GM12875 (cell line): ENCODE data around the gene ZNF768.
"Not testable (repeated sequence)": the region's sequence is repeated elsewhere in the genome, so short reads cannot be mapped to it uniquely, and the experiment has no call there.

Experiments
- H3K4me3 ChIP-seq: one replicate; pipeline ENCODE4 v1.5.1; 2011; ENCODE audit warnings: low read depth, low read length, control low read depth
- CTCF ChIP-seq: IDR thresholded peaks from 2 replicates; pipeline ENCODE4 v1.5.1; 2011; ENCODE audit warnings: low read depth, mild to moderate bottlenecking, control low read depth, inconsistent platforms, low read length, moderate library complexity, borderline replicate concordance; ENCODE audit not compliant: insufficient read depth

The ZNF768 gene

GRCh38 chr16:30541502-30542329, 15.3 kb upstream of the ZNF768 start:
- no peak for TF ChIP-seq CTCF
- H3K4me3 ChIP-seq, result no peak overlapping the region

GRCh38 chr16:30540916-30541464, 14.6 kb upstream of the ZNF768 start:
- H3K4me3 ChIP-seq, result not testable (repeated sequence)

DNA sequence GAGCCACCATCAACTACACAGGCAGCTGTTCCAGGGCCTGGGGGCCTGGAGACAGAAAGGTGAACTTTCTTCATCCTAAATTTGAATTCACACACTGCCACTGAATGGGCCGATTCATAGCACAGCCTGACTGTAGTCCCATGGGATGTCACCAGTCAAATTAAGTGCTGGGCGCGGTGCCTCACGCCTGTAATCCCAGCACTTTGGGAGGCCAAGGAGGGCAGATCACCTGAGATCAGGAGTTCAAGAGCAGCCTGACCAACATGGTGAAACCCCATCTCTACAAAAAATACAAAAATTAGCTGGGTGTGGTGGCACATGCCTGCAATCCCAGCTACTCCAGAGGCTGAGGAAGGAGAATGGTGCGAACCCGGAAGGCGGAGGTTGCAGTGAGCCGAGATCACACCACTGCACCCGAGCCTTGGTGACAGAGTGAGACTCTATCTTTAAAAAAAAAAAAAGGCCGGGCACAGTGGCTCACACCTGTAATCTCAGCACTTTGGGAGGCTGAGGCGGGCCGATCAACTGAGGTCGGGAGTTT, 13.7 kb upstream of the ZNF768 start:
- H3K4me3 ChIP-seq, result not testable (repeated sequence)

DNA sequence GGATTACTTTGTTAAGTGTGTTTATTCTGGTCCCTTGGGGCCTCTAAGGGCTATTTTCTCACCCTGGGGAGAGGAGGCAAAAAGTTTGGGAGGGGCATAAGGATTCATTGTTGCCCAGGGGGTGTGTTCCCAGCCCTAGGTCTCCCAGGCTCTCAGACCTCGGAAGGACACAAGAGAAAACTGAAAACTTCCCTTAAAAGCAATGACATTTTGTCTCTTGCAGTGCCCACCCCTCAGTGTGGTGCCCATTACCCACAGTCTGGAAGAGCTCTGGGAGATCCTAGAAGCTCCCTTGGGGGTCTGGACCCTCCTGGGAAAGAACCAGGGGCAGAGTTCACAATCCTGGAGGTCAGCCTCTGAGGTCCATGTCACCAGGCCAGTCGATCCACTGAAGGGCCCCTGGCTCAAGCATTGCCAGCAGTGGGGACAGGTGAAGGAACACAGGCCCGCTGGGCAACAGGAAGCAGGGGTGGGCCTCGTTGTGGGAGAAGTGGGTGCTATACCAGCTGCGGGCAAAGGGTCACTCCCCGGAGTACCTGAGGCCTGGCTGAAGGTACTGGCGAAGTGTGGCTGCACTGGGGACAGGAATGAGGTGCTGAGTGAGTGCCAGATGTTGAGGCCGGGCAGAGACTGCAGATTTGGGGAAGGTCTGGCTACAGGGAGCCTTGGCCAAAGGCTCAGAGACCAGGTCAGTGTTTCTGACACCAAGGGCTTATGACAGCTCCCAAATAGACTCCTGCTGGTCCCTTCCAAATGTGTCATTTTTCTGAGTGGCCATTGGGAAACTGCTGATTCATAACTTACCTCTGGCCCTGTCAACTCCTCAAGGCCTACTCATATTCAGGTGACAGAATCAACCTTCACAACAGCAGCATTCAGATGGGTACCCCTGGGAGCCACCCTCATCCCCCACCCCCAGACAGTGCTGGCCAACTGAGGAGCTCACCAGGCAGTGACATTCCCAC, 12.9 kb upstream of the ZNF768 start:
- H3K4me3 ChIP-seq, result no peak overlapping the region
- TF ChIP-seq CTCF, result no peak

GRCh38 chr16:30536391-30537024, 10.1 kb upstream of the ZNF768 start:
- H3K4me3 ChIP-seq, result not testable (repeated sequence)

GRCh38 chr16:30535777-30536190, 9.4 kb upstream of the ZNF768 start:
- TF ChIP-seq CTCF, result peak; percentile 61
- peak overlapping the region; percentile 77 for H3K4me3 ChIP-seq

GRCh38 chr16:30535106-30535776, 8.9 kb upstream of the ZNF768 start:
- peak overlapping the region; percentile 77 for H3K4me3 ChIP-seq
- no peak for TF ChIP-seq CTCF
